Measurements from ENCODE around the gene PRSS27.
"Not testable (repeated sequence)": the region's sequence is repeated elsewhere in the genome, so short reads cannot be mapped to it uniquely, and the experiment has no call there.

Gene PRSS27

GRCh38 chr16:2721634-2722173, 1.7 kb upstream of the PRSS27 start:
- not testable (repeated sequence) for DNase-seq

GRCh38 chr16:2720719-2721633, 952 bp upstream of the PRSS27 start:
- DNase-seq = peak; percentile 92

GRCh38 chr16:2719328-2720063, 528 bp downstream of the PRSS27 start:
- DNase-seq = no peak

- no peak for DNase-seq
Measured at GRCh38 chr16:2717383-2718263, 2.4 kb downstream of the PRSS27 start.

GRCh38 chr16:2716948-2717347, 3.1 kb downstream of the PRSS27 start:
- no peak for DNase-seq

- no peak for DNase-seq
Measured at GRCh38 chr16:2715966-2716885, 3.8 kb downstream of the PRSS27 start.

GRCh38 chr16:2715519-2715918, 4.5 kb downstream of the PRSS27 start:
- peak; percentile 84 for DNase-seq

- no peak for DNase-seq
Measured at GRCh38 chr16:2715064-2715463, 5.0 kb downstream of the PRSS27 start.

- DNase-seq = no peak
Measured at GRCh38 chr16:2713985-2714774, 5.8 kb downstream of the PRSS27 start.

- DNase-seq = no peak
Measured at GRCh38 chr16:2713523-2713922, 6.5 kb downstream of the PRSS27 start.

- no peak for DNase-seq
Measured at GRCh38 chr16:2712546-2712945, 7.5 kb downstream of the PRSS27 start.

GRCh38 chr16:2712063-2712441, 8.0 kb downstream of the PRSS27 start:
- no peak for DNase-seq

- DNase-seq = no peak
Measured at GRCh38 chr16:2711370-2712062, 8.5 kb downstream of the PRSS27 start.

GRCh38 chr16:2710711-2711231, 9.3 kb downstream of the PRSS27 start:
- DNase-seq = no peak

GRCh38 chr16:2710021-2710710, 9.9 kb downstream of the PRSS27 start:
- no peak for DNase-seq

GRCh38 chr16:2709588-2709984, 10.4 kb downstream of the PRSS27 start:
- DNase-seq = no peak

GRCh38 chr16:2708955-2709587, 11.0 kb downstream of the PRSS27 start:
- no peak for DNase-seq

- no peak for DNase-seq
Measured at GRCh38 chr16:2708290-2708639, 11.8 kb downstream of the PRSS27 start.

Data from CD4-positive, alpha-beta T cell treated with Interleukin-21 for 1 hour (primary cell).